Astrocyte of the cerebellum (primary cell): Measurements from ENCODE around the gene PAQR5.

Experiments used
- DNase-seq: peaks from one replicate; pipeline ENCODE4 v3.0.0-alpha.2; 2011; ENCODE audit warnings: low read depth
- H3K4me3 ChIP-seq: 2 replicates; pipeline ENCODE4 v1.5.1; 2011; ENCODE audit warnings: mild to moderate bottlenecking, low read depth, low read length, moderate library complexity
- CTCF ChIP-seq: IDR thresholded peaks from 2 replicates; pipeline ENCODE4 v1.5.1; 2012; ENCODE audit warnings: low read length, low read depth, moderate library complexity, mild to moderate bottlenecking; ENCODE audit errors: missing control alignments
- in situ Hi-C: cut with HindIII; loops from 2 replicates; pipeline ENCODE4 v1.10.0; 2017; ENCODE audit warnings: low sequenced_read_pairs

Gene PAQR5

GRCh38 chr15:69393831-69394491 lies 95.2 kb downstream of the PAQR5 start:
- no peak for DNase-seq
- no peak for TF ChIP-seq CTCF
- in situ Hi-C loops: no loop called here
- H3K4me3 ChIP-seq: no peak overlapping the region

GRCh38 chr15:69394556-69395282 lies 96.0 kb downstream of the PAQR5 start:
- TF ChIP-seq CTCF: peak; percentile 91
- in situ Hi-C loops: no loop called here
- peak; percentile 33 for DNase-seq
- no peak overlapping the region for H3K4me3 ChIP-seq

DNA sequence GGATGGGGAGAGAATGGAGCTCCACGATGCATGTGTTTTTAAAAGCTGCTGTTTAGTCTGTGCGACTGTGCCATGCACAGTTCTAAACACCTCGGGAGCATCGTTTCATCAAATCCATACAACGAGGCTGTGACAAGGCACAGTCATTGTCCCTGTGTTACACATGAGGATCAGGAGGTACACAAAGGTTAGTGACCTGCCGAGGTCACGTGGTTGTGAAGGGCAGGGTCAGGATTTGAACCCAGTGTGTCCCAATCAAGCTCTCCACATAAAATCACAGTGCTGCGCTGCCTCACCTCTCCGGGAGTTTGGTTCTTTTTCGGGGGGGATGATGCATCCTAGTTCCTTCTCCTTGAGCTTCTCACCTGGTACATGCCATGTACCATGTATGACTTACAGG lies 96.7 kb downstream of the PAQR5 start:
- in situ Hi-C loops: no loop called here
- no peak for TF ChIP-seq CTCF
- DNase-seq: no peak
- no peak overlapping the region for H3K4me3 ChIP-seq

- in situ Hi-C loops: no loop called here
These were observed 97.3 kb downstream of the PAQR5 start for GRCh38 chr15:69395991-69396390.

DNA sequence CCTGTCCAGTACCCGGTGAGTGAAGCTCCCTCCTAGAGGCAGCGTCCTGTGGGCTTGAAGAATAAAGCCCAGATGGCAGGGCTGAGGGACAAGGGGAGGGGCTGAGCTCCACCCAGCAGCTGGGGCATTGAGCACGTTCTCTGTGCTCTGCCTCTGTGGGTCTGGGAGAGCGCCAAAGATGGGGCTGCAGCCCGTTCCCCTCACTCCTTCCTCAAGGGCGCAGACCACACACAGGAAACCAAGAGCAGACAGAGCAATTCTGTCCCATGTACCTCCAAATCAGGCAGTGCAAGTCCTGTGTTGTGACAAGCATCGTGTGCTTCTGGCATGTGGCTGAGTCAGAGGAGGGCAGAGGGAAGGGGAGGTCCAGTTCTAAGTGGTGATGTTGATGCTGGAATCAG lies 99.8 kb downstream of the PAQR5 start:
- in situ Hi-C loops: no loop called here
- no peak for TF ChIP-seq CTCF
- no peak for DNase-seq
- H3K4me3 ChIP-seq: no peak overlapping the region

More at GRCh38 chr15:69395991-69396390, 97.3 kb downstream of the PAQR5 start:
- no peak for TF ChIP-seq CTCF
- DNase-seq: no peak
- no peak overlapping the region for H3K4me3 ChIP-seq

DNA sequence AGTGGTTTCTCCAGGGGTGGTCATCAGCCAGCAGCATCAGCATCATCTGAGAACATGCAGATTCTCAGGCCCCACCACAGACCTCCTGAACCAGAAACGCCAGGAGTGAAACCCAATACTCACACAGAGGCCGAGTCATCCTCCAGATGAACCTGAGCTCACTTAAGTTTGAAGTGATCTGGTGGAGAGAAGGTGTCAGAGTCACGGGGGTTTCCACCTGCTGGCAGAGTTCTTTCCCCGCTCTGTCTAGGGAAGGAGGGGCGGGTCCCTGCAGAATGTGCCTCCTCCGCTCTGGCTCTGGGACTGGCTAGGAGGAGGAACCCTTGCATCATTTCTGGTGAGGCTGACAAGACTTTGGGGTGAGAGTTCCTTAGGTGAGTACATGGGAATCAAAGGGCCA lies 102.1 kb downstream of the PAQR5 start:
- no peak overlapping the region for H3K4me3 ChIP-seq
- in situ Hi-C loops: no loop called here
- TF ChIP-seq CTCF: no peak
- DNase-seq: no peak
